Smooth muscle cell (in vitro differentiated cells): Measurements from ENCODE around the gene YIF1B. TPM values are rescaled to one million over a fixed set of nuclear protein-coding genes. Genes with fewer than 3 reads are reported as not detected.

Experiments
- DNase-seq: peaks from one replicate; lab custom pipeline; 2025; ENCODE audit not compliant: unreplicated experiment; lab: John Stamatoyannopoulos, UW
- H2AFZ ChIP-seq: fragments of 200-600 bp; sonication (generic); 2 replicates; pipeline ENCODE4 v1.6.0; 2016; ENCODE audit warnings: antibody characterized with exemption, low read depth, mild to moderate bottlenecking
- H3F3A ChIP-seq: fragments of 200-600 bp; sonication (generic); 2 replicates; pipeline ENCODE4 v1.6.0; 2017; ENCODE audit warnings: antibody characterized with exemption, low read depth
- H3K27ac ChIP-seq: fragments of 200-600 bp; sonication (generic); 2 replicates; pipeline ENCODE4 v1.5.1; 2016; ENCODE audit warnings: low read depth, mild to moderate bottlenecking
- H3K27me3 ChIP-seq: fragments of 200-600 bp; sonication (generic); 2 replicates; pipeline ENCODE4 v1.6.1; 2016; ENCODE audit warnings: low read depth, mild to moderate bottlenecking
- H3K36me3 ChIP-seq: fragments of 200-600 bp; sonication (generic); 2 replicates; pipeline ENCODE4 v1.5.1; 2016; ENCODE audit warnings: low read depth
- H3K4me1 ChIP-seq: fragments of 200-600 bp; sonication (generic); 2 replicates; pipeline ENCODE4 v1.5.1; 2016; ENCODE audit warnings: low read depth
- H3K4me2 ChIP-seq: fragments of 200-600 bp; sonication (generic); 2 replicates; pipeline ENCODE4 v1.6.0; 2016; ENCODE audit warnings: mild to moderate bottlenecking
- H3K4me3 ChIP-seq: fragments of 200-600 bp; sonication (generic); 2 replicates; pipeline ENCODE4 v1.5.1; 2016; ENCODE audit warnings: mild to moderate bottlenecking
- H3K79me2 ChIP-seq: fragments of 200-600 bp; sonication (generic); 2 replicates; pipeline ENCODE4 v1.6.0; 2016; ENCODE audit warnings: low read depth, mild to moderate bottlenecking
- H3K9ac ChIP-seq: fragments of 200-600 bp; sonication (generic); 2 replicates; pipeline ENCODE4 v1.6.0; 2016; ENCODE audit warnings: low read depth
- H3K9me3 ChIP-seq: fragments of 200-600 bp; sonication (generic); replicated peaks from 2 replicates; pipeline ENCODE4 v1.5.1; 2016; ENCODE audit warnings: low read depth
- H4K20me1 ChIP-seq: fragments of 200-600 bp; sonication (generic); 2 replicates; pipeline ENCODE4 v1.6.0; 2016; ENCODE audit warnings: low read depth
- WGBS: methylation state at CpG from one replicate; pipeline ENCODE4 v1.1.7; 2016; ENCODE audit warnings: low lambda C conversion rate; 5-methylcytosine and 5-hydroxymethylcytosine counted together
- polyA plus RNA-seq: library from polyadenylated mRNA; unstranded; fragments of >200 nt; fragmentation: Nextera tagmentation; extraction: Ambion mirVana; gene quantifications from 2 replicates; pipeline ENCODE4 v1.2.1, GENCODE V29; 2016
- total RNA-seq: library from RNA; depleted of rRNA; stranded (reverse); fragments of >200 nt; gene quantifications from 2 replicates; pipeline ENCODE4 v1.2.3, GENCODE V29; 2014
- TF ChIP-seq, protein P1 (sequence below): fragments of 200-600 bp; sonication (generic); IDR thresholded peaks from 2 replicates; pipeline ENCODE4 v1.5.1; 2017; ENCODE audit warnings: borderline replicate concordance, mild to moderate bottlenecking, antibody characterized with exemption; ENCODE audit not compliant: insufficient read depth, poor library complexity, severe bottlenecking

Gene YIF1B
- total and polyA plus RNA-seq, 2 experiments from 2014 or later: 80.1 to 216 TPM

GRCh38 chr19:38307076-38307475 is 8.7 kb downstream of the YIF1B start:
- no peak for DNase-seq
- 98% methylated on average over 4 of the region's 4 CpGs for WGBS
- no peaks in the 10 kb centered on the region for H3K9me3 ChIP-seq

GRCh38 chr19:38306236-38306635 is 9.5 kb downstream of the YIF1B start:
- WGBS: 94% methylated on average over 3 of the region's 3 CpGs
- H3K9ac ChIP-seq: no peak overlapping the region

More at GRCh38 chr19:38307076-38307475, 8.7 kb downstream of the YIF1B start:
- H3F3A ChIP-seq: no peaks in the 10 kb centered on the region
- peaks cover 5% of the 10 kb centered on the region for H3K79me2 ChIP-seq
- H4K20me1 ChIP-seq: peaks cover 19% of the 10 kb centered on the region
- H3K4me3 ChIP-seq: no peak overlapping the region
- no peak overlapping the region for H3K4me2 ChIP-seq
- H3K27me3 ChIP-seq: no peaks in the 10 kb centered on the region
- H3K27ac ChIP-seq: no peak overlapping the region
- peaks cover 9% of the 10 kb centered on the region for H3K4me1 ChIP-seq
- H3K36me3 ChIP-seq: no peaks in the 10 kb centered on the region
- H3K9ac ChIP-seq: no peak overlapping the region
- no peak overlapping the region for H2AFZ ChIP-seq
- TF ChIP-seq, protein P1, sequence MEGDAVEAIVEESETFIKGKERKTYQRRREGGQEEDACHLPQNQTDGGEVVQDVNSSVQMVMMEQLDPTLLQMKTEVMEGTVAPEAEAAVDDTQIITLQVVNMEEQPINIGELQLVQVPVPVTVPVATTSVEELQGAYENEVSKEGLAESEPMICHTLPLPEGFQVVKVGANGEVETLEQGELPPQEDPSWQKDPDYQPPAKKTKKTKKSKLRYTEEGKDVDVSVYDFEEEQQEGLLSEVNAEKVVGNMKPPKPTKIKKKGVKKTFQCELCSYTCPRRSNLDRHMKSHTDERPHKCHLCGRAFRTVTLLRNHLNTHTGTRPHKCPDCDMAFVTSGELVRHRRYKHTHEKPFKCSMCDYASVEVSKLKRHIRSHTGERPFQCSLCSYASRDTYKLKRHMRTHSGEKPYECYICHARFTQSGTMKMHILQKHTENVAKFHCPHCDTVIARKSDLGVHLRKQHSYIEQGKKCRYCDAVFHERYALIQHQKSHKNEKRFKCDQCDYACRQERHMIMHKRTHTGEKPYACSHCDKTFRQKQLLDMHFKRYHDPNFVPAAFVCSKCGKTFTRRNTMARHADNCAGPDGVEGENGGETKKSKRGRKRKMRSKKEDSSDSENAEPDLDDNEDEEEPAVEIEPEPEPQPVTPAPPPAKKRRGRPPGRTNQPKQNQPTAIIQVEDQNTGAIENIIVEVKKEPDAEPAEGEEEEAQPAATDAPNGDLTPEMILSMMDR: no peak

GRCh38 chr19:38304866-38305429 is 10.8 kb downstream of the YIF1B start:
- Histone ChIP-seq H3K27me3 (no peaks in the 10 kb centered on the region), H3K9me3 (no peaks in the 10 kb centered on the region), H3K9ac (peak overlapping the region; percentile 33), H2AFZ (no peak overlapping the region), H3K4me1 (peaks cover 9% of the 10 kb centered on the region), H4K20me1 (no peaks in the 10 kb centered on the region), H3K4me2 (peak overlapping the region; percentile 73), H3K36me3 (no peaks in the 10 kb centered on the region), H3K4me3 (peak overlapping the region; percentile 45), H3K27ac (peak overlapping the region; percentile 65), H3K79me2 (no peaks in the 10 kb centered on the region), H3F3A (peaks cover 2% of the 10 kb centered on the region)
- DNase-seq: no peak
- WGBS: 21% methylated on average over 27 of the region's 29 CpGs
- TF ChIP-seq, protein P1: no peak

More at GRCh38 chr19:38306236-38306635, 9.5 kb downstream of the YIF1B start:
- Histone ChIP-seq H3K4me3 (no peak overlapping the region), H3K27ac (no peak overlapping the region), H3K27me3 (no peaks in the 10 kb centered on the region), H3K4me2 (no peak overlapping the region), H3K4me1 (peaks cover 9% of the 10 kb centered on the region), H3K79me2 (peaks cover under 1% of the 10 kb centered on the region), H4K20me1 (peaks cover 11% of the 10 kb centered on the region), H3K9me3 (no peaks in the 10 kb centered on the region), H3K36me3 (no peaks in the 10 kb centered on the region), H3F3A (no peaks in the 10 kb centered on the region), H2AFZ (no peak overlapping the region)
- TF ChIP-seq, protein P1: no peak
- DNase-seq: no peak

GRCh38 chr19:38304352-38304865 is 11.3 kb downstream of the YIF1B start:
- TF ChIP-seq, protein P1: no peak
- Histone ChIP-seq H3K36me3 (no peaks in the 10 kb centered on the region), H2AFZ (no peak overlapping the region), H3K9me3 (no peaks in the 10 kb centered on the region), H3K4me2 (peak overlapping the region; percentile 73), H3K4me3 (peak overlapping the region; percentile 45), H3K9ac (peak overlapping the region; percentile 33), H3K27ac (peak overlapping the region; percentile 65), H4K20me1 (no peaks in the 10 kb centered on the region), H3K79me2 (no peaks in the 10 kb centered on the region), H3K27me3 (no peaks in the 10 kb centered on the region), H3K4me1 (peaks cover 9% of the 10 kb centered on the region), H3F3A (peaks cover 7% of the 10 kb centered on the region)
- DNase-seq: no peak
- 68% methylated on average over 27 of the region's 27 CpGs for WGBS
